ENCODE results near the gene MMRN2.

MMRN2 gene

DNA sequence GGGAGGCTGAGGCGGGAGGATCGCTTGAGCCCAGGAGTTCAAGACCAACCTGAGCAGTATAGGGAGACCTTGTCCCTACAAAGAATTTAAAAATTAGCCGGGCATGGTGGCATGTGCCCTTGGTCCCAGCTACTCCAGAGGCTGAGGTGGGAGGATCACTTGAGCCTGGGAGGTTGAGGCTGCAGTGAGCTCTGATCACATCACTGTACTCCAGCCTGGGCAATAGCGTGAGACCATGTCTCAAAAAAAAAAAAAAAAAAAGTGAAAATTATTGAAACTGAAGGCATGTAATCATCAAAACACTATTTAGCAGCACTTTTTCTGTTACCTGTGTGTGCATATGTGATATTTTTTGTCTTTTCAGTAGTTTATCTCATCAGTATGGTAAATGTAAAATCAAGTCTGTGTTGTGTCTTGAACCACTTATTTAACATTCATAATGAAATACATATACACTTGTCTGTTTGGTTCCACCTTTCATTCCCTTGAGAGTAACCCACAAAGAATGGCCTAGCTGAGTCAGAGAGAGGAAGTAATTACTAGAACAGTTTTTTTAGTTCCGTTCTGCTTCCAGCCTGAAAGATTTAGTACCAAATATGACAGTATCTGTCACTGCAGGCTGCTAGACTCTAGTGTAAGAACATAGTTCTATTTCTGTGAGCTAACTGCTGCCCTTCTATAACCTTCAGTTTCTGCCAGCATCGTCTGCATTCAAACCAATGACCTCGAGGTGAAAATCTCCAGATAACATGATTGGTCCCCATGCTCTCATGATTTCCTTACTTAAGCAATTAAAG lies 68.6 kb downstream of the MMRN2 start:
- DNase-seq (ENCODE audit: low read depth) = no peak
